HEK293 (cell line): Measurements from ENCODE around the gene ZMYM4.

ENCODE experiments used
- SCRT1 ChIP-seq: fragments of 450-650 bp; formaldehyde crosslinking; IDR thresholded peaks from 2 replicates; pipeline ENCODE4 v1.5.1; 2016; ENCODE audit warnings: missing biosample characterization, missing genetic modification characterization, borderline replicate concordance
- TF ChIP-seq, protein P1 (sequence below): fragments of 450-650 bp; formaldehyde crosslinking; IDR thresholded peaks from 2 replicates; pipeline ENCODE4 v1.5.1; 2016; ENCODE audit warnings: missing biosample characterization, missing genetic modification characterization
- TF ChIP-seq, protein P2 (sequence below): fragments of 450-650 bp; formaldehyde crosslinking; conservative IDR thresholded peaks from 2 replicates; pipeline ENCODE4 v1.5.1; 2016; ENCODE audit warnings: low read depth, missing biosample characterization, missing genetic modification characterization

GRCh38 chr1:35447278-35447677 lies 178.8 kb downstream of the ZMYM4 start:
- TF ChIP-seq, protein P1, sequence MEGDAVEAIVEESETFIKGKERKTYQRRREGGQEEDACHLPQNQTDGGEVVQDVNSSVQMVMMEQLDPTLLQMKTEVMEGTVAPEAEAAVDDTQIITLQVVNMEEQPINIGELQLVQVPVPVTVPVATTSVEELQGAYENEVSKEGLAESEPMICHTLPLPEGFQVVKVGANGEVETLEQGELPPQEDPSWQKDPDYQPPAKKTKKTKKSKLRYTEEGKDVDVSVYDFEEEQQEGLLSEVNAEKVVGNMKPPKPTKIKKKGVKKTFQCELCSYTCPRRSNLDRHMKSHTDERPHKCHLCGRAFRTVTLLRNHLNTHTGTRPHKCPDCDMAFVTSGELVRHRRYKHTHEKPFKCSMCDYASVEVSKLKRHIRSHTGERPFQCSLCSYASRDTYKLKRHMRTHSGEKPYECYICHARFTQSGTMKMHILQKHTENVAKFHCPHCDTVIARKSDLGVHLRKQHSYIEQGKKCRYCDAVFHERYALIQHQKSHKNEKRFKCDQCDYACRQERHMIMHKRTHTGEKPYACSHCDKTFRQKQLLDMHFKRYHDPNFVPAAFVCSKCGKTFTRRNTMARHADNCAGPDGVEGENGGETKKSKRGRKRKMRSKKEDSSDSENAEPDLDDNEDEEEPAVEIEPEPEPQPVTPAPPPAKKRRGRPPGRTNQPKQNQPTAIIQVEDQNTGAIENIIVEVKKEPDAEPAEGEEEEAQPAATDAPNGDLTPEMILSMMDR (tag by site-specific recombination) = no peak
- TF ChIP-seq, protein P2, sequence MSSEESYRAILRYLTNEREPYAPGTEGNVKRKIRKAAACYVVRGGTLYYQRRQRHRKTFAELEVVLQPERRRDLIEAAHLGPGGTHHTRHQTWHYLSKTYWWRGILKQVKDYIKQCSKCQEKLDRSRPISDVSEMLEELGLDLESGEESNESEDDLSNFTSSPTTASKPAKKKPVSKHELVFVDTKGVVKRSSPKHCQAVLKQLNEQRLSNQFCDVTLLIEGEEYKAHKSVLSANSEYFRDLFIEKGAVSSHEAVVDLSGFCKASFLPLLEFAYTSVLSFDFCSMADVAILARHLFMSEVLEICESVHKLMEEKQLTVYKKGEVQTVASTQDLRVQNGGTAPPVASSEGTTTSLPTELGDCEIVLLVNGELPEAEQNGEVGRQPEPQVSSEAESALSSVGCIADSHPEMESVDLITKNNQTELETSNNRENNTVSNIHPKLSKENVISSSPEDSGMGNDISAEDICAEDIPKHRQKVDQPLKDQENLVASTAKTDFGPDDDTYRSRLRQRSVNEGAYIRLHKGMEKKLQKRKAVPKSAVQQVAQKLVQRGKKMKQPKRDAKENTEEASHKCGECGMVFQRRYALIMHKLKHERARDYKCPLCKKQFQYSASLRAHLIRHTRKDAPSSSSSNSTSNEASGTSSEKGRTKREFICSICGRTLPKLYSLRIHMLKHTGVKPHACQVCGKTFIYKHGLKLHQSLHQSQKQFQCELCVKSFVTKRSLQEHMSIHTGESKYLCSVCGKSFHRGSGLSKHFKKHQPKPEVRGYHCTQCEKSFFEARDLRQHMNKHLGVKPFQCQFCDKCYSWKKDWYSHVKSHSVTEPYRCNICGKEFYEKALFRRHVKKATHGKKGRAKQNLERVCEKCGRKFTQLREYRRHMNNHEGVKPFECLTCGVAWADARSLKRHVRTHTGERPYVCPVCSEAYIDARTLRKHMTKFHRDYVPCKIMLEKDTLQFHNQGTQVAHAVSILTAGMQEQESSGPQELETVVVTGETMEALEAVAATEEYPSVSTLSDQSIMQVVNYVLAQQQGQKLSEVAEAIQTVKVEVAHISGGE = no peak
- TF ChIP-seq SCRT1 = no peak
